RCC 7860 (cell line): ENCODE data around the gene ZNF516.

Source experiments
- DNase-seq: peaks from one replicate; pipeline ENCODE4 v3.0.0-alpha.2; 2015; ENCODE audit warnings: low spot score
- FAIRE-seq: peaks from 2 replicates; lab custom pipeline; 2012; peaks lifted over from hg19 to GRCh38; lab: Jason Lieb, UNC

ZNF516 gene

GRCh38 chr18:76425146-76426131, 69.6 kb downstream of the ZNF516 start:
- FAIRE-seq (no peak), DNase-seq (no peak)

- DNase-seq: no peak
Measured at GRCh38 chr18:76422838-76423237, 72.2 kb downstream of the ZNF516 start.

DNA sequence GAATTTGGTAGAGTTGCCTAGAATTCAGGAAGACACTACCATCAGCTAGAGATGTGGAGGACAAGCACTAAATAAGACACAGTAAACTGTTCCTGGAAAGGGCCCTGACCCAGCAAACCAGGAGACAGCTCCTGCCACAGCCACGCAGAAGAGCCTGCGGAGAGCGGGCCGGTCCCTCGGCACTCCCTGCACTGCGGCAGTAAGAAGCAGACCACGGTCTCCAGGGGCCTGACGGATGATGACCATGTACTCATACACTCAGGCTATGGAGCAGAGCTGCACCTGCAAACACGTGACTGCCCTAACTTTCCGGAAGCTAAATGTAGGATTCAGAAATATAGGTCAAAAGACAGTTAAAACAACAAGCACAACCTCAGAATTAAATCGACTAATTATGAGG, 72.9 kb downstream of the ZNF516 start:
- DNase-seq: no peak
- FAIRE-seq: no peak

More at GRCh38 chr18:76422838-76423237, 72.2 kb downstream of the ZNF516 start:
- no peak for FAIRE-seq

DNA sequence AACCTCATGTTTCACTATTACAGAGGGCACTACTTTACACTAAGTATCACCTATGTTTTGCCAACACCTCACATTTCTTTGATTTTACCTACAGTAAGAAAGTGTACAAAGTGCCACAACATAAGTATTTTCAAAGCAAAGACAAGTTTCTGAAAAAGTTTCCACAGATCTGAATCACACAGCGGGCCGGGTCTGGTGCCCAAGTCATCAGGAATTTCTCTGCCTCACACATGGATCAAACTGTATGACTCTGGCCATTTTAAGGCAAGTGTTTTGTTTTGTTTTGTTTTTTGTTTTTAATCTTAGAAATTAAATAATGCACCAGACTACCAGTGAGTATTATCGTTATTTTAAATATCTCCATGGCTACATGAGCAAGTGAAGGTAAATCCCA, 73.4 kb downstream of the ZNF516 start:
- DNase-seq (no peak), FAIRE-seq (no peak)

DNA sequence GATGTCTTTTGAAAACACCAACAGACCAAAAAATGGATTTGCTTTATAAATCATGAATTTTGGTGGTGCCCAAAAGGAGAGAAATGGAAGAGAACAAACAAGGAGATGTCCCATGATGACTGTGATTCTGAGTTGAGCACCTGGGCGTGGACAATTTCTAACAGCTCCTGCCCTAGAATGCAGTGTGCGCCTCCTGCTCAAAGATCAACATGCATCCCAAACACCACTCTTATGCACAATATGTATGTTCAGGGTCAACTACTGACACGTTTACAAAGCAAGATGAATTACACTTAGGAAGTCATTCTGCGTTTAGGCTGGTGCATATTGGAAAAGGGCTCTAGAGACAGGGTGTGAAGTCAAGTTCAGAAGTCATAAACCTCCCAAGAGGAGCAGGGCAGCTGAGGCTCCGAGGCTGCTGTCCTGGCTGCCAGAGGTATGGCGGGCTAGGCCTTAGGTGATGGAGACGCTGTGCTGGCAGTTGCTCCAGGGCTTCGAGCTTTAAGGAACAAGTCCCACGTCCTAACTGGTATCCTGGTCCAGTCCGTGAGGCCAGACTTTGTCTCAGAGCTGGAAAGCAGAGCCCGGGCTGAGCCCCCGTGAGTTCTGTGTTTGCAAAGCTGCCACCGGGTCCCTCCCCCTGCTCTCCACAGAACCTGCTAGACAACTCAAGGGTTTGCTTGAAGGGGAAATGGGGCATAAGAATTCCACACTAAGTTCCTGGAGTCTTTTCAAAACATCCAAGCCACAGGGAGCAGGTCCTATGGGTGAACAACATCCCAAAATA, 74.0 kb downstream of the ZNF516 start:
- FAIRE-seq: no peak
- no peak for DNase-seq

- FAIRE-seq: no peak
Measured at GRCh38 chr18:76419811-76420210, 75.2 kb downstream of the ZNF516 start.

DNA sequence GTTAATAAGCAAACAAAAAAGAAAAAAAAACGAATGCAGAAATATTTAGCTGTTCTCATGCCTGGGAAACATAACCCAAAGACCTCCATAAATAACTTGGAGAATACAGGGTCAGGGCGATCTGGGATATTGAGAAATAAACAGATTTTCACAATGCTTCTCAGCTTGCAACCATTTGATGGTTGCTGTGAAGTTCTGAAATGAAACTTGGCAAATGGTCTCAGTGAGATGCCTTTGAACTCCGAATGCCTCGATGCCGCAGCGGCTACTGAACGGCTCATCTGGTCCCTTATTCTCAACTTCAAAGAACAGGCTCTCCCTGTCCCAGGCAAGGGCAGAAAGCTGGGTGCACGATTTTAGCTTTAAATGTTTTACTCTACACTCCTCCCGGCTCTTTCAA, 78.1 kb downstream of the ZNF516 start:
- DNase-seq: no peak
- no peak for FAIRE-seq

More at GRCh38 chr18:76419811-76420210, 75.2 kb downstream of the ZNF516 start:
- no peak for DNase-seq

DNA sequence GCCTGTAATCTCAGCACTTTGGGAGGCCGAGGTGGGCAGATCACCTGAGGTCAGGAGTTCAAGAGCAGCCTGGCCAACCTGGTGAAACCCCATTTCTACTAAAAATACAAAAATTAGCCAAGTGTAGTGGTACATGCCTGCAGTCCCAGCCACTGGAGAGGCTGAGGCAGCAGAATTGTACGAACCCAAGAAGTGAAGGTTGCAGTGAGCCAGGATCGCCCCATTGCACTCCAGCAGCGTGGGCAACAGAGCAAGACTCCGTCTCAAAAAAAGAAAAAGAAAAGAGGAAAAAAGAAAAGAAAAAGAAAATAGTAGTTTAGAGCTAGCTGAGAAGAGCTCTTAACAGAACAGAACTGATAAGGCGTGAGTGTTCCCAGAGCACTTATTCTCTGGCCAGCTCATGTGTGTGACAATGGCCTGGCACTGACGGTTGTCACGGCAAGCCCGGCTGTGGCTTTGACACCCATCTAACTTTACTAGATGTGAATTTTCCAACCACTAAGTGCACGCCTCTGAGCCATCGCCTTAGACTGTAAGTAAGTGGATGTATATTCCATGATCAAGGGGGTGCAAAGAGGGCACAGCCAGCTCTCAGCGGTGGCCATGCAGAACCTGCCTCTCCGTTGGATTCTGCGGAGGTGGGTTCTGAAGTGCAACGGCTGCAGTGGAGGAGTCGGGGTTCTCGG, 80.0 kb downstream of the ZNF516 start:
- DNase-seq (no peak), FAIRE-seq (no peak)

DNA sequence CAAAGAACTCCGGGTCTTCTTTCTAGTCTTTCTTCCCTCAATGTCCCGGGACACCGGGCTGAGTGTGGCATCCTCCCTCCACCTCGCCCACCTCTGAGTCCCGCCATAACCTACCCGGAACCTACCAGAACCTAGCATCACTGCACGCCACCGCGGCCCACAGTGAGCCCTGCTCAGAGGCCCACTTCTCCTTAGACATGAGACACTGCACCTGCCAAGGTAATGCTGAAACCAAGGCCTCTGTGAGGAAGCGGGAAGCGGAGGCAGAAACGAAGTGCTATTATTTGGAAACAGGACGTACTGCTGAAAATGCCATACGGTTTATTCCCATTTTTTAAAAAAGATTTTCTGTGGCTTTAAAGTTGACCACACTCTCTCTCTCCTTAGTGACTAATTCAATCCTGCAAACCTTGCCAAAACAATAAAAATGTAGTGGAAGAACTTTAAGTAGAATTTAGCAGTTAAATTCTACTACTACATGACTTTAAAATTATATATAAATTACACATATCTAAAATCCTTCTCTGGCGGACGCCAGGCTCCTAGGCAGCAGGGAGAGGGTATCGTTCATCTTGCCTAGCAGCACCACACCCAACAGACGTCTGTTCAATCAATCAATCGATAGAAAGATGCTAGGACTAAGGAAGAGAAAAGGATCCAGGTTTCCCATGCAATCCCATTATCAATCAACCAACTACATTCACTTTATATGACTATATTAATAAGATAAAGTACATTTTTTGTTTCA, 82.0 kb downstream of the ZNF516 start:
- no peak for FAIRE-seq

GRCh38 chr18:76412010-76412817, 82.8 kb downstream of the ZNF516 start:
- DNase-seq (no peak), FAIRE-seq (no peak)

More for the DNA sequence above, 82.0 kb downstream of the ZNF516 start:
- no peak for DNase-seq

DNA sequence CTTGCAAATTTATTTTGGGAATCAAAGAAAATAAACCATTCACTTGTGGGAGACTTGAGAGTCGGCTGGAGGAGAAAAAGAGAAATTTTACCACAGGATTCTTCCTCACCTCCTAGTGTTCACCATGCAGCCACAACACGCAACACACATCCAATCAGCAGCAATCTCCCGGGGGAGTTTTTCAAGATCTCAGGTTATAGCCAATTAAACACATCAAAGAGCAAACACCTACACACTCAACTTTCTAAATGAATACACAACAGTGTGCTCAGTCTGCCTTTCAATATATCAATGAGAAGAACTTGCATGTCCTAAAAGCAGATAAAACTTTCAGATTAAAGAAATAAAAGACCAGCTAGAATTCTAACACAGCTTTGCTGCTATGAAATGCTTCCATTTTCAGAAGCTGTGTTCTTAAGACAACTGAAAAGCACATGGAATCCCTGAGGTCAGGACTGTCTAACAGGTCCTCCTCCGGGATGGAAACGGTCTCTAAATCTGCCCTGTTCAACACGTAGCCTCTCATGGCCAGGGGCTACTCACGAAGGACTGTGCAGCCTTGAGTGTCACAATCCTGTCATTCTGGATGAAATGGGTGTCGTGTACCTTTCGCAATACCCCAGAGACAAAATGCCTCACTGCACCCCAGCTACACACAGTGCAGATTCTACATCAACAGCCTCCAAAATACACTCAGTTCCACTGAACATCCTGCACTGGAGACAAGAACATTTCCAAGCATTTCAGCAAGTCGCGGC, 84.2 kb downstream of the ZNF516 start:
- no peak for FAIRE-seq

DNA sequence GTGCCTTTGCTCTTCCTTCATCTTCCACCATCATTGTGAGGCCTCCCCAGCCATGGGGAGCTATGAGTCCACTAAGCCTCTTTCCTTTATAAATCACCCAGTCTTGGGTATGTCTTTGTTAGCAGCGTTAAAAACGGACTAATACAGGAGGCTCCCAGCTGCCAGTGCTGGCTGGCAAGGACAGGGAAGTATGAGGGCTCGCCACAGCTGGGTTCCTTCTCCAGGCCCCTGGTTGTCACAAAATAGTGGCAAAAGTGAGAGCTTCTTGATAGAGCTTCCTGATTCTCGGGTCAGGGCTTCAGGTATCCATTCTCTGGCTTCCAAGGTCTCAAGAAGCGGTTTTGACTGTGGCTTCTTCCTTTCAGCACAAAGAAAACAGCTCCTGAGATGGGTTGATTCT, 85.0 kb downstream of the ZNF516 start:
- DNase-seq (no peak), FAIRE-seq (no peak)

More for the DNA sequence above, 84.2 kb downstream of the ZNF516 start:
- no peak for DNase-seq

DNA sequence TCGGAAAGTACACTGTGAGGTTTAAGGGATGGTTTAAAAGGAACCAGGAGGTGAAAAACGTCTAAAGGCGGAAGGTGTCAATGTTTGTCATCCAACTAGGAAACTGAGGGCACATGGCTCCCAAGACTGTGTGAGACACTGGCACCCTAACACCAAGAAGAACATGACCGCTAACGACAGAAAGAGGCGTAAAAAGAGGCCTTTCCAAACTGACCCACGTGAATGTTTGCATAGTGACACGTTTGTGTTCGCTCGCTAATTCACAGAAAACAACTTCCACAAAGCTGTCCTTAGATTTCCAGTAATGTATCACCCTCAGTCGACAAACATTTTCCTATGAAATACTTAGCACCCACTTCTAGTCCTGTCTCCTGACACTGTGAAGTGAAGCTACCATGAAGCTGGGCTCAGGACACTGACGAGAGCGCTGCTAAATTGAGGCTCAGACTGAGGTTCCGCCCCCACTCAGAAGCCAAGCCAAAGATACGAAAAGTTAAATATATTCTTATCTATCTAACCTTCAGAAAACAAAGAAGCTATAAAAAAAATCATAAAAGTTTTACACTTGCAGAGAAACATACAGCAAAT, 86.5 kb downstream of the ZNF516 start:
- no peak for DNase-seq
- FAIRE-seq: no peak

DNA sequence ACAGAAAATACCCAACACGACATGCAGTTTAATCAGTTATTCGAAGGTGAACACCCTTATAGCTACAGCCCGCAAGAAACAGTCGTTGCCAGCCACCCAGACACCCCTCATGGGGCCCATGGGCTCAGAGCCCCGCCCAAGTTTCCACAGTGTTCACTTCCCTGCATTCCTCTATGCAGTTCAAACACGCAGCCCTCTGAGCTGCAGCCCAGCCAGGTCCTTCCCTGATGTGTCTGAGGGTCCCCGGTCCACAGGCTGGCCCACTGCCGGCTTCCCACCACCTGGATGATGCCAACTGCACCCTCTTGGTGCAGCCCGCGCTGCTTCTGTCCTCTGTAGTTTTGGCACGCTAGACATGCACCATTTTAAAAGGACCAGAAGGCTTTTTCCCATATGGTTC, 87.4 kb downstream of the ZNF516 start:
- no peak for DNase-seq
- no peak for FAIRE-seq

GRCh38 chr18:76406791-76407190, 88.3 kb downstream of the ZNF516 start:
- DNase-seq (no peak), FAIRE-seq (no peak)

DNA sequence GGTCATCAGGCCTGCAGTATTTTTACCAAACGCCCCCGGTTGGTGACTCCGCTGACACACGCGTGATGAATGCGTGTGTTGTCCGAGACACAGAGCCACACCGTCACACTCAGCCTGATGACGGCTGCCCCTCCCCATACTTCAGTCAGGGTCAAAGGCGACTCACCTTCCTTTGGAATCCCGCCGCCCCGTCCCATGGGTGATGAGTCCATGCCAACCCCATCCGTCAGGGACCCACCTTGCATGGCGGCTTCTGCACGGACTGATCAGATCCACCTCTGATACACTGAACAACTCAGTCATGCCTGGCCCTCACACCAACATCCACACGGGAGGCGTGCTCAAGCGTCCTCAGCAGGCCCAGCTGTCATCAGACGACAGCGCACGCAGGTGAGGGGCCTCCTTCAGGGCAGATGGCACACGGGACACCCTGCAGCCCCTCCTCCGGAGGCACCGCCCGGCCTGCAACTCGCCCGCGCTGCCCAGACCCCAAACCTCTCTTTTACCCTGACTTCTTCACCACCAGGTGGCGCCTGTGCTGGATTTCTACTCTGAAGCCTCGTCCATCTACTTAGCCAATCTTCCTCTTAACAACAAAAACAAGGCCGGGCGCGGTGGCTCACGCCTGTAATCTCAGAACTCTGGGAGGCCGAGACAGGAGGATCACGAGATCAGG, 89.2 kb downstream of the ZNF516 start:
- no peak for FAIRE-seq
- no peak for DNase-seq

DNA sequence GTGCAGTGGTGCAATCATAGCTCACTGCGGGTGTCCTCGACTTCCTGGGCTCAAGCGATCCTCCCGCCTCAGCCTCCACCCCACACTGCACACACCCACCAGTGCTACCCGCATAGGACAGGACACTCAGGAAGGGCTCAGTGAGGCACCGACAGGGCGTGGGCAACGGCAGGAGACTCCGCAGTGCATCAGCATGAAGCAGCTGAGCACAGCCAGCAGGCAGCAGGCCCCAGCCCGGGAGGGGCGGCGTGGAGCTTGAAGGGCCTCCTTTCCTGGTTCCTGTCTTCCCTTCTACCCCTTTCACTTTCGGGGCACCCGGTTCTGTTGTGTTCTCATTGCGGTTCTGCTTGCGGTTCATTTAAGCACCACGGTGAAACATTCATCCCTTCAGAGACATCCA, 89.8 kb downstream of the ZNF516 start:
- no peak for DNase-seq
- FAIRE-seq: no peak

- no peak for FAIRE-seq
Measured at GRCh38 chr18:76404345-76404831, 90.7 kb downstream of the ZNF516 start.

More at GRCh38 chr18:76404345-76404831, 90.7 kb downstream of the ZNF516 start:
- no peak for DNase-seq
